GM18861 (cell line): ENCODE results near the gene CCDC73.
"Not testable (repeated sequence)": the region's sequence is repeated elsewhere in the genome, so short reads cannot be mapped to it uniquely, and the experiment has no call there.

Experiments used
- ATAC-seq: cut with Tn5 transposase; IDR thresholded peaks from one replicate; pipeline ENCODE4 v1.9.1; 2021; ENCODE audit not compliant: unreplicated experiment

Gene CCDC73

GRCh38 chr11:32794439-32794838 lies at the start of gene CCDC73:
CCDC73 (minus strand) TSS chr11:32794662; CDS start chr11:32760243, 34,419 bp downstream.
- no peak for ATAC-seq

- ATAC-seq, result no peak
Measured at GRCh38 chr11:32843544-32843943, 49.1 kb upstream of the CCDC73 start.

GRCh38 chr11:32840587-32840986 lies 46.1 kb upstream of the CCDC73 start:
- no peak for ATAC-seq

- no peak for ATAC-seq
Measured at GRCh38 chr11:32839308-32839707, 44.8 kb upstream of the CCDC73 start.

- no peak for ATAC-seq
Measured at GRCh38 chr11:32838505-32839274, 44.2 kb upstream of the CCDC73 start.

GRCh38 chr11:32836946-32837345 lies 42.5 kb upstream of the CCDC73 start:
- no peak for ATAC-seq

GRCh38 chr11:32833921-32834320 lies 39.5 kb upstream of the CCDC73 start:
- ATAC-seq, result no peak

GRCh38 chr11:32831221-32831620 lies 36.8 kb upstream of the CCDC73 start:
- ATAC-seq, result no peak

GRCh38 chr11:32830796-32831195 lies 36.3 kb upstream of the CCDC73 start:
- ATAC-seq, result no peak

GRCh38 chr11:32830413-32830738 lies 35.9 kb upstream of the CCDC73 start:
- ATAC-seq, result peak; percentile 2

GRCh38 chr11:32829680-32830412 lies 35.4 kb upstream of the CCDC73 start, which contains the start of gene PRRG4:
PRRG4 (plus strand) TSS chr11:32829927; CDS start chr11:32830530, 603 bp downstream.
- ATAC-seq, result peak; percentile 65

- peak; percentile 35 for ATAC-seq
Measured at GRCh38 chr11:32829157-32829679, 34.8 kb upstream of the CCDC73 start.

GRCh38 chr11:32827276-32827675 lies 32.8 kb upstream of the CCDC73 start:
- ATAC-seq, result no peak

- ATAC-seq, result no peak
Measured at GRCh38 chr11:32826113-32826512, 31.7 kb upstream of the CCDC73 start.

- not testable (repeated sequence) for ATAC-seq
Measured at GRCh38 chr11:32823617-32824016, 29.2 kb upstream of the CCDC73 start.

- ATAC-seq, result no peak
Measured at GRCh38 chr11:32821917-32822560, 27.6 kb upstream of the CCDC73 start.

GRCh38 chr11:32821517-32821916 lies 27.1 kb upstream of the CCDC73 start:
- ATAC-seq, result no peak

GRCh38 chr11:32820497-32820896 lies 26.0 kb upstream of the CCDC73 start:
- no peak for ATAC-seq

- no peak for ATAC-seq
Measured at GRCh38 chr11:32819187-32819586, 24.7 kb upstream of the CCDC73 start.

GRCh38 chr11:32817852-32818183 lies 23.4 kb upstream of the CCDC73 start:
- ATAC-seq, result no peak

- ATAC-seq, result no peak
Measured at GRCh38 chr11:32817181-32817851, 22.9 kb upstream of the CCDC73 start.
